ENCODE measurements around the gene WDR33. TPM values are rescaled to one million over a fixed set of nuclear protein-coding genes. Genes with fewer than 3 reads are reported as not detected.

WDR33 gene
- 10 to 100 TPM; 42.3 to 53.2 (median 45.8) TPM for total RNA-seq

GRCh38 chr2:127810619-127811396, at the start of gene WDR33:
Gene WDR33 (minus strand): TSS chr2:127811171. CDS start chr2:127770981, 40,190 bp downstream.
- TF ChIP-seq, protein P1, sequence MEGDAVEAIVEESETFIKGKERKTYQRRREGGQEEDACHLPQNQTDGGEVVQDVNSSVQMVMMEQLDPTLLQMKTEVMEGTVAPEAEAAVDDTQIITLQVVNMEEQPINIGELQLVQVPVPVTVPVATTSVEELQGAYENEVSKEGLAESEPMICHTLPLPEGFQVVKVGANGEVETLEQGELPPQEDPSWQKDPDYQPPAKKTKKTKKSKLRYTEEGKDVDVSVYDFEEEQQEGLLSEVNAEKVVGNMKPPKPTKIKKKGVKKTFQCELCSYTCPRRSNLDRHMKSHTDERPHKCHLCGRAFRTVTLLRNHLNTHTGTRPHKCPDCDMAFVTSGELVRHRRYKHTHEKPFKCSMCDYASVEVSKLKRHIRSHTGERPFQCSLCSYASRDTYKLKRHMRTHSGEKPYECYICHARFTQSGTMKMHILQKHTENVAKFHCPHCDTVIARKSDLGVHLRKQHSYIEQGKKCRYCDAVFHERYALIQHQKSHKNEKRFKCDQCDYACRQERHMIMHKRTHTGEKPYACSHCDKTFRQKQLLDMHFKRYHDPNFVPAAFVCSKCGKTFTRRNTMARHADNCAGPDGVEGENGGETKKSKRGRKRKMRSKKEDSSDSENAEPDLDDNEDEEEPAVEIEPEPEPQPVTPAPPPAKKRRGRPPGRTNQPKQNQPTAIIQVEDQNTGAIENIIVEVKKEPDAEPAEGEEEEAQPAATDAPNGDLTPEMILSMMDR (IDR thresholded peaks at IDR 0.05; ENCODE audit: low read depth): no peak

- TF ChIP-seq, protein P1 (IDR thresholded peaks at IDR 0.05; ENCODE audit: low read depth): no peak
These were observed 49.2 kb upstream of the WDR33 start for GRCh38 chr2:127860130-127860529.

DNA sequence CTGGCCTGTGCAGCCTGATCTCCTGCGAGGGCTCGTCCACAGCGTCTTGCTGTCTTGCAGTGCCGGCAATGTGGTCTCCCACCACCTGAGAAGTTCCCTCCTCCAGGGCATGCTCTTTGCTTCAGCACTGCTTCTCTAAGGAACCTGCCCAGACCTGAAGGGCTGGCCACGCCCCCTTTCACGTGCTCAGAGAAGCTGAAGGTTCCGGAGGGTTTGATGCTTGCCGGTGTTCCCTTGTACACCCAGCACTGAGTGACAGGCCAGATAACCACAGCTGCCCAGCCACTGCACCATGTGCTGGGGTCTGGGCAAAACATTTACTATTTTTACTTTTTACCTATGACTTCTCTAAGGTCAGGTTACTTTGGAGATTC, 48.7 kb upstream of the WDR33 start:
- TF ChIP-seq, protein P1 (IDR thresholded peaks at IDR 0.05; ENCODE audit: low read depth): no peak

DNA sequence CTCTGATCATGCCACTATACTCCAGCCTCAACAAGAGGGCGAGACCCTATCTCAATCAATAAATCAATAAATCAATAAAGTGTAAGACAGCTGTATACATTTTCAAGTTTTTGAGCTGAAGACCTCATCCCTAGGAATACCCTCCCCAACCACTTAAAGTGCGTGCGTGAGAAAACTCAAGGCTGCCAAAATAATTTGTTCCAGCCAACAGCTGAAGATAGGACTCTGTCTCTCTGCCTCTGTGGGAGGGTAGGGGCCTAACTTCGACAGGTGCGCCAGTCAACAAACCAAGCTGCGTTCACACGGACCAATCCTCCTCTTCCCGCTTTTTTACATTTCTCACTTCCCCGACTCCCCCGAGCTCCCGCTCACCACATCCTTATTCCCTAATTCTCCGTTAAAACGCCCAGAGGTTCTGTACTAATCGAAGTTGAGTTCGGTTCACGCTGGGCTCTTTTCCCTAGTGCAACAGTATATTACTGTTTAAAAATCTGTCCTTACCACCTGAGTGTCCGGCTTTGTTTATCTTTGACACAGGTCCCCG, 46.4 kb upstream of the WDR33 start:
- TF ChIP-seq, protein P1 (IDR thresholded peaks at IDR 0.05; ENCODE audit: low read depth): no peak

GRCh38 chr2:127853671-127854070, 42.7 kb upstream of the WDR33 start:
- TF ChIP-seq, protein P1 (IDR thresholded peaks at IDR 0.05; ENCODE audit: low read depth): no peak

DNA sequence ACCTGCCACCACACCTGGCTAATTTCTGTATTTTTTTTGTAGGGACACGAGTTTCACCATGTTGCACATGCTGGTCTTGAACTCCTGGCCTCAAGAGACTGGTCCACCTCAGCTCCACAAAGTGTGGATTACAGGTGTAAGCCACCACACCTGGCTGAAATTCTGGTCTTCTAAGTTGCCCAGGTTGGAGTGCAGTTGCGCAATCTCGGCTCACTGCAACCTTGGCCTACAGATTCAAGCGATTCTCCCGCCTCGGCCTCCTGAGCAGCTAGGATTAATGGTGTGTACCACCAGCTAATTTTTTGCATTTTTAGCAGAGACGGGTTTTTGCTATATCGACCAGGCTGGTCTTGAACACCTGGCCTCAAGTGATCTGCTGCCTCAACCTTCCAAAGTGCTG, 41.4 kb upstream of the WDR33 start:
- TF ChIP-seq, protein P1 (IDR thresholded peaks at IDR 0.05; ENCODE audit: low read depth): no peak

DNA sequence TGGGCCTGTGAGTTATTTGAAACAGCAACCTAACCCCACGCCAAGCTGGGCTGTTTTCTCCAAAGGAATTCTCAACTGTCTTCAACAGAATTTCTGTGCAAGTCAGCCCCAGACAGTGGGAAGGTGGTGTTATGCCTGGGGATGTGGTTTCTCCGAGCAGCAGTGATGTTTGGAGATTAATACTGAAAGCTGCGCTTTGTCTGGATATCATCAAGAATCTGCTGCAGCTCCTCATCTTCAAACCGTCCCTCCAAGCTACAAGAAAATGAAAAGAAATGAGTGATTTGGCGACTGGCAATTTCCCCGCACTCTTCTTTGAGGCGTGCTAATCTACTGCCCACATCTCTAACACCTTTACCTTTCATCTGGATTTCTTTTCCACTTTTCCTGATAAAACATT, 37.0 kb upstream of the WDR33 start:
- TF ChIP-seq, protein P1 (IDR thresholded peaks at IDR 0.05; ENCODE audit: low read depth): no peak
